ENCODE results near the gene CSPG4.
"Not testable (repeated sequence)": the region's sequence is repeated elsewhere in the genome, so short reads cannot be mapped to it uniquely, and the experiment has no call there.

DNA sequence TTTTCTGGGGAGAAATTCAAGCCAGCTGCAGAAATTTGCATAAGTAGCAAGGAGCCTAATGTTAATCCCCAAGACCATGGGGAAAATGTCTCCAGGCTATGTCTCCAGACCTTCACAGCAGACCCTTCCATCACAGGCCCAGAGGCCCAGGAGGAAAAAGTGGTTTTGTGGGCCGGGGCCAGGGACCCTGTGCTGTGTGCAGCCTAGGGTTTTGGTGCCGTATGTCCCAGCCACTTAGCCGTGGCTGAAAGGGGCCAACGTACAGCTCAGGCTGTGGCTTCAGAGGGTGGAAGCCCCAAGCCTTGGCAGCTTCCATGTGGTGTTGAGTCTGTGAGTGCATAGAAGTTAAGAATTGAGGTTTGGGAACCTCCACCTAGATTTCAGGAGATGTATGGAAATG is 29.7 kb upstream of the CSPG4 start:
- TF ChIP-seq CTCF, POLR2A (IDR thresholded peaks at IDR 0.05): not testable (repeated sequence)

Measured in ovary (tissue), 3 donors.